Nephron progenitor cell (in vitro differentiated cells): ENCODE measurements around the gene SPNS3.
A peak's percentile ranks its signal among the peaks of the same experiment; 100 is the strongest.

Source experiments
- DNase-seq: peaks from one replicate; pipeline ENCODE4 v3.0.0; 2021
- H3K27ac Mint-ChIP-seq: 2 replicates; pipeline ENCODE4 v1.8.0; 2021; ENCODE audit warnings: mild to moderate bottlenecking, moderate library complexity, mixed read lengths
- H3K27me3 Mint-ChIP-seq: 2 replicates; pipeline ENCODE4 v1.8.0; 2021; ENCODE audit warnings: mild to moderate bottlenecking, low read depth, mixed read lengths; ENCODE audit not compliant: poor library complexity
- H3K36me3 Mint-ChIP-seq: 2 replicates; pipeline ENCODE4 v1.8.0; 2021; ENCODE audit warnings: low read depth, mixed read lengths
- H3K4me1 Mint-ChIP-seq: 2 replicates; pipeline ENCODE4 v1.8.0; 2021; ENCODE audit warnings: mixed read lengths
- H3K4me3 Mint-ChIP-seq: 2 replicates; pipeline ENCODE4 v1.8.0; 2021; ENCODE audit warnings: mild to moderate bottlenecking, moderate library complexity, mixed read lengths
- H3K9me3 Mint-ChIP-seq: 2 replicates; pipeline ENCODE4 v1.8.0; 2021; ENCODE audit warnings: mild to moderate bottlenecking, moderate library complexity, mixed read lengths
- TF ChIP-seq, protein P1 (sequence below): fragments of 200-600 bp; sonication (generic); IDR thresholded peaks from 2 replicates; pipeline ENCODE4 v1.5.0; 2021; ENCODE audit warnings: antibody characterized with exemption

Gene SPNS3

DNA sequence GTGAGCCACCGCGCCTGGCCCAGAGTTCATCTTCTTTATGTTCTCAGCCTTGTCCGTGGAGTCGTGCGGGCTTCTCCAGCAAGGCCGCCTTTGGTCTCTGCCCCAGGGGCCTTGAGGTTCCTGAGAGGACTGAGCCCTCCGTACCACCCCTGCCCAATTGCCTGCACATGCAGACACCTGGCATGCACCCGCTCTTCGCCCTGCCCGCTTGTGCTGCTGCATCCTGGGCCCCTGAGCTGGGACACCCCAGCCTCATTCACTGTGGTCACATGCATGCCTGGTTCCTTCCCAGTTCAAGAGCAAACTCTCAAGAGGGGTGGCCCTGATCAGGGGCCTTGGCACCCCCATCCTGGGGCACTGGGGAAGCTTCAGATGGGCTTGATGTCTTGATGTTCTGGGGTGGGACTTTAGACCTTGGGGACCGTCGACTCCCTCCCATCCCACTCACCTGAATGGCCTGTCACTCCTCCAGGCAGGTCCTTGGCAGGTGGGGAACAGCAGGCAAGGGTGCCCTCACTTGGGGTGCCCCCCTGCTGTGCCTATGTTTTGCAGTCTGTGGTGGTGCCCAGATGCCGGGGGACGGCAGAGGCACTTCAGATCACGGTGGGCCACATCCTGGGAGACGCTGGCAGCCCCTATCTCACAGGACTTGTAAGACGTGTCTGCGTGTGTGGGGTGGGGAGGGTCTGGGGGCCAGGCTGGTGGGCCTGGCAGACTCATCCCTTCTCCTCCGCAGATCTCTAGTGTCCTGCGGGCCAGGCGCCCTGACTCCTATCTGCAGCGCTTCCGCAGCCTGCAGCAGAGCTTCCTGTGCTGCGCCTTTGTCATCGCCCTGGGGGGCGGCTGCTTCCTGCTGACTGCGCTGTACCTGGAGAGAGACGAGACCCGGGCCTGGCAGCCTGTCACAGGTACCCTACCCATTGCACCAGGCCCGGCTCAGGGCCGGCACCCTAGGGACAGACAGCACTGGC, 52.2 kb downstream of the SPNS3 start:
- Mint-ChIP-seq H3K4me1 (peaks cover 30% of the 10 kb centered on the region), H3K27ac (no peak overlapping the region), H3K27me3 (peaks cover 11% of the 10 kb centered on the region), H3K9me3 (no peaks in the 10 kb centered on the region), H3K36me3 (no peaks in the 10 kb centered on the region), H3K4me3 (no peak overlapping the region)
- no peak for DNase-seq
- TF ChIP-seq, protein P1, sequence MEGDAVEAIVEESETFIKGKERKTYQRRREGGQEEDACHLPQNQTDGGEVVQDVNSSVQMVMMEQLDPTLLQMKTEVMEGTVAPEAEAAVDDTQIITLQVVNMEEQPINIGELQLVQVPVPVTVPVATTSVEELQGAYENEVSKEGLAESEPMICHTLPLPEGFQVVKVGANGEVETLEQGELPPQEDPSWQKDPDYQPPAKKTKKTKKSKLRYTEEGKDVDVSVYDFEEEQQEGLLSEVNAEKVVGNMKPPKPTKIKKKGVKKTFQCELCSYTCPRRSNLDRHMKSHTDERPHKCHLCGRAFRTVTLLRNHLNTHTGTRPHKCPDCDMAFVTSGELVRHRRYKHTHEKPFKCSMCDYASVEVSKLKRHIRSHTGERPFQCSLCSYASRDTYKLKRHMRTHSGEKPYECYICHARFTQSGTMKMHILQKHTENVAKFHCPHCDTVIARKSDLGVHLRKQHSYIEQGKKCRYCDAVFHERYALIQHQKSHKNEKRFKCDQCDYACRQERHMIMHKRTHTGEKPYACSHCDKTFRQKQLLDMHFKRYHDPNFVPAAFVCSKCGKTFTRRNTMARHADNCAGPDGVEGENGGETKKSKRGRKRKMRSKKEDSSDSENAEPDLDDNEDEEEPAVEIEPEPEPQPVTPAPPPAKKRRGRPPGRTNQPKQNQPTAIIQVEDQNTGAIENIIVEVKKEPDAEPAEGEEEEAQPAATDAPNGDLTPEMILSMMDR: no peak

DNA sequence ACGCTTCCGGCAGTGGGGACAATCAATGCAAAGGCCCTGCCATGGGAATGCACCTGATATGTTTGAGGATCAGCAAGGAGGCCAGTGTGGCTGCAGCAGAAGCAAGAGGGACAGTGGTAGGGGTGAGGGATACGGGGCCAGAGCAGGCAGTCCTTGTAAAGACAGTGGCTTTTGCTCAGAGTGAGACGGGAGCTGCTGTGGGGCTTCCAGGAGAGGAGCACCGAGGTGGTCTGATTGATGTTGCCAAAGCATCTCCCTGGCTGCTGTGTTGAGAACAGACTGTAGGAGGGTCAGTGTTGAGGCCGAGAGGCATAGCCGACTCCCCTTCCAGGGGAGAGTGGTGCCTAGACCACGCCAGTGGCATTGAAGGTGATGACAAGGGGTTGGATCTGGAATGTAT, 53.6 kb downstream of the SPNS3 start:
- peaks cover 18% of the 10 kb centered on the region for H3K4me1 Mint-ChIP-seq
- no peak for DNase-seq
- H3K4me3 Mint-ChIP-seq: no peak overlapping the region
- H3K27ac Mint-ChIP-seq: peak overlapping the region; percentile 70
- H3K36me3 Mint-ChIP-seq: no peaks in the 10 kb centered on the region
- H3K27me3 Mint-ChIP-seq: peaks cover 11% of the 10 kb centered on the region
- H3K9me3 Mint-ChIP-seq: no peaks in the 10 kb centered on the region
- TF ChIP-seq, protein P1: no peak

DNA sequence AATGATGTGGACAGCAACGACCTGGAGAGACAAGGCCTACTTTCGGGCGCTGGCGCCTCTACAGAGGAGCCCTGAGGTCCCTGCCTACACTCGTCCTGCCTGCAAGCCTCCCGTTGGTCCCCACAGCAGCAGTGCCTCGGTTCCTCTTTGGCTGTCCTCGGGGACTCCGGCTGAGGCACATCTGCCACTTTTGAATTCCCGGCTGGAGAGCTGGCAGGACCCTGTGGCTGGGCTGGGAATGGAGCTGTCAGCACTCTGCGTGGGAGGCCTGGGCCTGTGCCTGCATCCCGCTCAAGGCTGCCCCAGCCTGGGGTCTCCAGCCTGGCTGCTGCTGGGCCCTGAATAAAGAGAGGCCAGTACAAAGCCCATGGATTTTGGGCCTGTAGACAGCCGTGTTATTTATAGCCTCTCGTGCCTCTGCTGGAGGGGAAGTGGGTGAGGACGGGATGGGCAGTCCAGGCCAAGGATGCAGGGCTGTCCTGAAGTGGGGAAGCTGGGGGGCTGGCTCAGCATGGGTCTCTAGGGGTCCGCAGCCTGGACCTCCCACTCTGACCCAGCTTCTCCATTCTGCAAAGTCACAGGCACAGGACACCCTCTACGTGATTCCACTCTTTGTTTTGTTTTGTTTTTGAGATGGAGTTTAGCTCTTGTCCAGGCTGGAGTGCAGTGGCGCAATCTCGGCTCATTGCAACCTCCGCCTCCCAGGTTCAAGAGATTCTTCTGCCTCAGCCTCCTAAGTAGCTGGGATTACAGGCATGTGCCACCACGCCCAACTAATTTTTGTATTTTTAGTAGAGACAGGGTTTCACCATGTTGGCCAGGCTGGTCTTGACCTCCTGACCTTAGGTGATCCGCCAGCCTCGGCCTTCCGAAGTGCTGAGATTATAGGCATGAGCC, 54.3 kb downstream of the SPNS3 start:
- no peaks in the 10 kb centered on the region for H3K9me3 Mint-ChIP-seq
- DNase-seq: no peak
- H3K36me3 Mint-ChIP-seq: no peaks in the 10 kb centered on the region
- TF ChIP-seq, protein P1: no peak
- H3K4me1 Mint-ChIP-seq: peaks cover 10% of the 10 kb centered on the region
- H3K27me3 Mint-ChIP-seq: peaks cover 11% of the 10 kb centered on the region
- H3K4me3 Mint-ChIP-seq: no peak overlapping the region
- H3K27ac Mint-ChIP-seq: no peak overlapping the region

DNA sequence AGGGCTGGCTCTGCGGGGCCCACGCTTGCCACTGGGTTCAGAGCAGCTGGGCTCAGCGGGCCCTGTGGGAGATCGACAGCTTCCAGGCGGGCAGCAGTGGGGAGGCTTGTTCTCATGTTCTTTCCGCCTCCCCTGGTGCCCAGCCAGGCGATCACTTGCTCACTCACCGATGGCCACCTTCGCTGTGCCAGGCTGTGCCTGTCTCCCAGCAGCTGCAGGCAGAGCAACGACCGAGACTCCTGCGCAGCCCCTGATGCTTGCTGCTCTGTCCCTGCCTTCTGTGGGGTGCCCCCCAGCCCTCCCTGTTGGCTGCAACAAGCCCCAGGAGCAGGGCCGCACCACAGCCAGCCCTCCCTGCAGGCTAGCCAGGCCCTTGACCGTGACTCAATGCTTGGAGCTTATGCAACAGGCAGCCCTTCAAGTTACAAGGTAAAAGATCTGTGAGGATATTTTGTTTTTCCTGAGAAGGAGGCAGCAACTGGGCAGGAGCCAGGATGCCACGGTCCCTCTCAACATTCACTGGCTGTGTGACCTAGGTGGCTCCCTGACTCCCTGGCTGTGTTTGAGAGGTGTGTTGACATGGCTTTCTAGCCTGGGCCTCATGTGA, 55.4 kb downstream of the SPNS3 start:
- Mint-ChIP-seq H3K27ac (no peak overlapping the region), H3K4me3 (no peak overlapping the region), H3K36me3 (no peaks in the 10 kb centered on the region), H3K4me1 (peaks cover 10% of the 10 kb centered on the region), H3K9me3 (no peaks in the 10 kb centered on the region), H3K27me3 (peaks cover 20% of the 10 kb centered on the region)
- TF ChIP-seq, protein P1: no peak
- DNase-seq: no peak

DNA sequence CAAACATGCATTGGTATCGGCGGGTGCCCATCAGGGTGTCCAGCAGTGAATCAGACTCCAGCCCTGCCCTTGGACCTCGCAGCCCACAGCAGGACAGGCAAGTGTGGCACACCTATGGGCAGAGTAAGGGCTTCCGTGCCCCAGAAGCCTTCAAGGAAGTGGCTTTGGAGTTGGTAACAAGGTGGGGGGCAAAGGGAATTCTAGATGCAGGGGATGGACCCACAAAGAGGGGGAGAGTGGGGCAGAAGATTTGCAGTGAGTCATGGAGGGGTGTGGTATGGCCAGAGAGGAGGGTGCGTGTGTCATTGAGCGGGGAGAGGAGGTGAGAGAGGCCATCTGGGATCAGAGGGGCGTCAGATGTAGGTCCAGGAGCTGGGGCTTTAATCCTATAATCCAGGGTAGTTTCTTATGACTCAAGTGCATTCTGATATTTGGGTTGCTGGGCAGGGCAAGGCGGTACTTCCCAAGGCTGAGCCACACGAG, 56.4 kb downstream of the SPNS3 start:
- Mint-ChIP-seq H3K4me3 (no peak overlapping the region), H3K27ac (no peak overlapping the region), H3K4me1 (peaks cover 9% of the 10 kb centered on the region), H3K36me3 (no peaks in the 10 kb centered on the region), H3K27me3 (peaks cover 26% of the 10 kb centered on the region), H3K9me3 (no peaks in the 10 kb centered on the region)
- no peak for DNase-seq
- TF ChIP-seq, protein P1: no peak
